Trophoblast cell (in vitro differentiated cells and primary cell): ENCODE measurements around the gene SIGLEC12.

Experiments used
- DNase-seq, 2 donors: peaks; one replicate each; pipeline ENCODE4 v3.0.0-alpha.2; 2016
- H2AFZ ChIP-seq: 2 replicates; pipeline ENCODE4 v1.6.1; 2013; ENCODE audit warnings: low read length, moderate library complexity, mild to moderate bottlenecking; ENCODE audit not compliant: insufficient read depth, poor library complexity
- H2AK5ac ChIP-seq: 2 replicates; pipeline ENCODE4 v1.6.1; 2013; ENCODE audit warnings: mild to moderate bottlenecking, low read length
- H2BK120ac ChIP-seq: 2 replicates; pipeline ENCODE4 v1.6.1; 2013; ENCODE audit warnings: low read length, mild to moderate bottlenecking, moderate library complexity; ENCODE audit not compliant: insufficient read depth, poor library complexity
- H2BK12ac ChIP-seq: 2 replicates; pipeline ENCODE4 v1.6.1; 2013; ENCODE audit warnings: mild to moderate bottlenecking, low read length, moderate library complexity
- H2BK5ac ChIP-seq: 2 replicates; pipeline ENCODE4 v1.6.1; 2013; ENCODE audit warnings: low read length, low read depth, moderate library complexity, mild to moderate bottlenecking; ENCODE audit not compliant: poor library complexity
- H3K14ac ChIP-seq: 2 replicates; pipeline ENCODE4 v1.6.1; 2013; ENCODE audit warnings: mild to moderate bottlenecking, low read length
- H3K18ac ChIP-seq: 2 replicates; pipeline ENCODE4 v1.6.1; 2013; ENCODE audit warnings: mild to moderate bottlenecking, low read length
- H3K23ac ChIP-seq: 2 replicates; pipeline ENCODE4 v1.6.1; 2013; ENCODE audit warnings: low read length
- H3K27ac ChIP-seq: 2 replicates; pipeline ENCODE4 v1.5.1; 2013; ENCODE audit warnings: low read depth, mild to moderate bottlenecking, inconsistent platforms, low read length, moderate library complexity
- H3K27me3 ChIP-seq: 2 replicates; pipeline ENCODE4 v1.6.1; 2013; ENCODE audit warnings: inconsistent platforms, mild to moderate bottlenecking, low read length, moderate library complexity; ENCODE audit not compliant: insufficient read depth
- H3K36me3 ChIP-seq, 2 experiments: 1 replicate in 1 of 2; 2 replicates in 1 of 2; pipeline ENCODE4 v1.6.1; 2013; ENCODE audit warnings: low read length in 2 of 2, mild to moderate bottlenecking in 2 of 2, moderate library complexity in 1 of 2; ENCODE audit not compliant: insufficient read depth in 2 of 2, control insufficient read depth in 1 of 2
- H3K4ac ChIP-seq: 2 replicates; pipeline ENCODE4 v1.6.1; 2013; ENCODE audit warnings: low read depth, mild to moderate bottlenecking, low read length, moderate library complexity
- H3K4me1 ChIP-seq, 2 experiments: 1 replicate in 1 of 2; 2 replicates in 1 of 2; pipeline ENCODE4 v1.6.1; 2013; ENCODE audit warnings: low read length in 2 of 2, mild to moderate bottlenecking in 2 of 2, moderate library complexity in 1 of 2; ENCODE audit not compliant: insufficient read depth in 2 of 2, control insufficient read depth in 1 of 2
- H3K4me2 ChIP-seq: 2 replicates; pipeline ENCODE4 v1.6.1; 2013; ENCODE audit warnings: inconsistent platforms, mild to moderate bottlenecking, low read length, moderate library complexity
- H3K4me3 ChIP-seq: 2 replicates; pipeline ENCODE4 v1.5.1; 2013; ENCODE audit warnings: mild to moderate bottlenecking, low read depth, low read length, inconsistent platforms
- H3K79me1 ChIP-seq: one replicate; pipeline ENCODE4 v1.6.1; 2013; ENCODE audit warnings: low read length
- H3K79me2 ChIP-seq: 2 replicates; pipeline ENCODE4 v1.6.1; 2013; ENCODE audit warnings: low read length, mild to moderate bottlenecking; ENCODE audit not compliant: control insufficient read depth, insufficient read depth, poor library complexity
- H3K9ac ChIP-seq: 2 replicates; pipeline ENCODE4 v1.6.1; 2013; ENCODE audit warnings: mild to moderate bottlenecking, low read length
- H3K9me3 ChIP-seq: 2 replicates; pipeline ENCODE4 v1.6.1; 2013; ENCODE audit warnings: low read depth, mild to moderate bottlenecking, control low read depth, inconsistent platforms, low read length; ENCODE audit not compliant: insufficient read depth
- H4K12ac ChIP-seq: 2 replicates; pipeline ENCODE4 v1.6.1; 2013; ENCODE audit warnings: low read depth, mild to moderate bottlenecking, low read length, moderate library complexity
- H4K8ac ChIP-seq: 2 replicates; pipeline ENCODE4 v1.6.1; 2013; ENCODE audit warnings: low read depth, mild to moderate bottlenecking, low read length, moderate library complexity
- H4K91ac ChIP-seq: one replicate; pipeline ENCODE4 v1.6.1; 2013; ENCODE audit warnings: low read depth, mild to moderate bottlenecking, low read length, moderate library complexity
- WGBS: extraction: QIAGEN DNeasy Blood & Tissue Kit; methylation state at CpG from one replicate; pipeline ENCODE4 v1.1.7; 2013; ENCODE audit warnings: missing lambda C conversion rate; ENCODE audit not compliant: insufficient read length, insufficient coverage; ENCODE audit errors: extremely low coverage; 5-methylcytosine and 5-hydroxymethylcytosine counted together

Gene SIGLEC12

GRCh38 chr19:51548213-51548651 lies 46.6 kb upstream of the SIGLEC12 start:
- peaks cover 13% of the 10 kb centered on the region for H3K79me1 ChIP-seq
- H2AFZ ChIP-seq: no peak overlapping the region
- H2AK5ac ChIP-seq: no peak overlapping the region
- H3K27ac ChIP-seq: peak overlapping the region; percentile 86
- H2BK5ac ChIP-seq: peak overlapping the region; percentile 85
- no peaks in the 10 kb centered on the region for H3K36me3 ChIP-seq
- no peaks in the 10 kb centered on the region for H3K79me2 ChIP-seq
- H3K4ac ChIP-seq: no peak overlapping the region
- H3K18ac ChIP-seq: no peak overlapping the region
- peak overlapping the region; percentile 91 for H4K91ac ChIP-seq
- no peaks in the 10 kb centered on the region for H3K27me3 ChIP-seq
- no peak overlapping the region for H4K12ac ChIP-seq
- no peak overlapping the region for H4K8ac ChIP-seq
- peak overlapping the region; percentile 32 for H3K14ac ChIP-seq
- H3K4me2 ChIP-seq: no peak overlapping the region
- no peak overlapping the region for H3K23ac ChIP-seq
- H2BK12ac ChIP-seq: no peak overlapping the region
- peaks cover 10 to 11% of the 10 kb centered on the region in 2 experiments for H3K4me1 ChIP-seq
- peaks cover 36% of the 10 kb centered on the region for H3K9me3 ChIP-seq
- DNase-seq: no peak
- H2BK120ac ChIP-seq: peak overlapping the region; percentile 33
- H3K9ac ChIP-seq: no peak overlapping the region
- WGBS: no CpG with 5 or more reads among the region's 5 CpGs
- H3K4me3 ChIP-seq: no peak overlapping the region

- Histone ChIP-seq H3K79me2 (no peaks in the 10 kb centered on the region), H3K4me3 (no peak overlapping the region), H4K91ac (peak overlapping the region; percentile 94), H3K27me3 (no peaks in the 10 kb centered on the region), H3K79me1 (peaks cover 14% of the 10 kb centered on the region), H3K9me3 (peaks cover 40% of the 10 kb centered on the region), H2AFZ (no peak overlapping the region), H3K4me2 (no peak overlapping the region), H2AK5ac (peak overlapping the region; percentile 67), H3K9ac (no peak overlapping the region), H2BK5ac (peak overlapping the region; percentile 72), H3K4ac (peak overlapping the region; percentile 21), H2BK120ac (peak overlapping the region; percentile 79), H3K27ac (peak overlapping the region; percentile 86), H4K12ac (no peak overlapping the region), H4K8ac (peak overlapping the region; percentile 22), H2BK12ac (peak overlapping the region; percentile 56), H3K4me1 (peaks cover 9 to 10% of the 10 kb centered on the region in 2 experiments), H3K18ac (peak overlapping the region; percentile 73), H3K23ac (no peak overlapping the region), H3K14ac (peak overlapping the region; percentile 0), H3K36me3 (no peaks in the 10 kb centered on the region)
- DNase-seq: no peak
- no CpG with 5 or more reads among the region's 7 CpGs for WGBS
Measured at GRCh38 chr19:51547397-51548212, 46.0 kb upstream of the SIGLEC12 start.

- Histone ChIP-seq H3K27me3 (no peaks in the 10 kb centered on the region), H4K12ac (no peak overlapping the region), H3K4ac (peak overlapping the region; percentile 21), H2BK120ac (peak overlapping the region; percentile 79), H3K79me1 (peaks cover 20% of the 10 kb centered on the region), H3K79me2 (no peaks in the 10 kb centered on the region), H3K9me3 (peaks cover 44% of the 10 kb centered on the region), H2AK5ac (peak overlapping the region; percentile 67), H3K23ac (no peak overlapping the region), H3K4me1 (peaks cover 13 to 14% of the 10 kb centered on the region in 2 experiments), H2AFZ (no peak overlapping the region), H3K27ac (peak overlapping the region; percentile 86), H3K4me2 (no peak overlapping the region), H3K14ac (peak overlapping the region; percentile 0), H3K18ac (peak overlapping the region; percentile 73), H3K36me3 (no peaks in the 10 kb centered on the region), H4K8ac (no peak overlapping the region), H2BK5ac (peak overlapping the region; percentile 72), H4K91ac (peak overlapping the region; percentile 94), H3K9ac (no peak overlapping the region), H3K4me3 (no peak overlapping the region), H2BK12ac (peak overlapping the region; percentile 56)
- no CpG with 5 or more reads among the region's 10 CpGs for WGBS
- peak in 1 of 2 donors; percentile 40 for DNase-seq
Measured at GRCh38 chr19:51546650-51547396, 45.2 kb upstream of the SIGLEC12 start.

DNA sequence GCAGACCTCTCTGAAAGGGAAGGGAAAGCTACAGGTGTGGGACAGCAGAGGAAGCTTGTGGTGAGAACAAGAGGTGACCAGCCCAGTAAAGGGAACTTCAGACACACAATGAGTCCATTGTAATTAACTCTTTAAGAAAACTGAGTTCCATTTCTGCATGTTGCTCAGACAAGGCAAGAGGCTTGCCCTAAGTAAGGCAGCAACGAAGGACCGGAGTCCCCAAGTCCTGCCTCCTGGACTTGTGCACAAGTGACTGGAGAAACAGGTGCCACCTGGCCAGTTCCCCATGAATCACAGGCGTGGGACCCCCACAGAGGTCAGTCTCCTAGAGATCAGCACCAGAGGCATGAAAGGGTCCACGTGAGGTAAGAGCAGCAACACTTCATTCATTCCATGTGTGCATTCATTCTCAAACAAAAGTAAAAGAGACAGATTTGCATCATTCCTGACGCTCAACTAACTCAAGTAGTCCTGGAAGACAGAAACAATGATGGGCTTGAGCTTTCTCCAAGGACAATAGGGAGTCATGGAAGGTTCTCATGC lies 44.6 kb upstream of the SIGLEC12 start:
- WGBS: no CpG with 5 or more reads among the region's 5 CpGs
- Histone ChIP-seq H2BK12ac (peak overlapping the region; percentile 13), H3K4me2 (no peak overlapping the region), H2BK5ac (peak overlapping the region; percentile 37), H3K4me1 (peaks cover 13 to 14% of the 10 kb centered on the region in 2 experiments), H2BK120ac (peak overlapping the region; percentile 48), H3K14ac (peak overlapping the region; percentile 11), H3K27me3 (no peaks in the 10 kb centered on the region), H3K18ac (no peak overlapping the region), H3K36me3 (no peaks in the 10 kb centered on the region), H3K9me3 (peaks cover 48% of the 10 kb centered on the region), H3K79me1 (peaks cover 20% of the 10 kb centered on the region), H4K91ac (peak overlapping the region; percentile 69), H3K23ac (no peak overlapping the region), H2AFZ (no peak overlapping the region), H3K79me2 (no peaks in the 10 kb centered on the region), H4K12ac (no peak overlapping the region), H2AK5ac (no peak overlapping the region), H3K4ac (no peak overlapping the region), H3K4me3 (no peak overlapping the region), H3K27ac (peak overlapping the region; percentile 65), H4K8ac (no peak overlapping the region), H3K9ac (no peak overlapping the region)
- no peak for DNase-seq
